Measurements from ENCODE around the gene SEC31B. TPM values are rescaled to one million over a fixed set of nuclear protein-coding genes. Genes with fewer than 3 reads are reported as not detected.

SEC31B gene
- total and polyA plus RNA-seq, 2 of the 8 experiments (the other 6 are each of a cell fraction or from before 2014, with no cell fraction given) = 4.1 to 5.3 TPM

- Histone ChIP-seq H2BK5ac (ENCODE audit: low read depth, low read length) (no peak overlapping the region), H4K20me1 (replicated peaks in 1 of 2; ENCODE audit: control insufficient read depth in 1 of 2, insufficient read depth in 2 of 2, low read length in 2 of 2) (peaks cover 0 to 2% of the 10 kb centered on the region in 2 experiments), H3K23me2 (ENCODE audit: low read depth, low read length) (peaks cover 12% of the 10 kb centered on the region), H3K79me2 (ENCODE audit: control insufficient read depth in 1 of 2, insufficient read depth in 2 of 2, low read length in 2 of 2) (peaks cover 0 to 14% of the 10 kb centered on the region in 2 experiments; a peak in 3 of 4 replicates), H2AK5ac (ENCODE audit: low read depth, low read length) (no peak overlapping the region), H4K91ac (replicated peaks; ENCODE audit: insufficient read length, low read length) (peak overlapping the region; percentile 94), H4K8ac (ENCODE audit: extremely low read depth, insufficient read depth, low read length) (peak overlapping the region; percentile 90), H3K79me1 (ENCODE audit: low read depth, low read length) (peaks cover 2% of the 10 kb centered on the region; the same call in 1 of the 2 replicates), H3K18ac (ENCODE audit: extremely low read depth, low read length) (no peak overlapping the region; the same call in 1 of the 2 replicates), H2AFZ (ENCODE audit: low read length) (peak overlapping the region; percentile 74), H3K9ac (replicated peaks in 1 of 4; ENCODE audit: extremely low read depth in 1 of 4, low read depth in 3 of 4, low read length in 3 of 4) (peak overlapping the region; percentile 72 to 91 (median 76)), H2BK120ac (replicated peaks; ENCODE audit: low read depth, low read length) (no peak overlapping the region), H2BK20ac (ENCODE audit: low read length) (no peak overlapping the region), H3K4me3 (ENCODE audit: extremely low read depth in 1 of 4, insufficient read depth in 2 of 4, low read depth in 3 of 4, low read length in 4 of 4) (peak overlapping the region; percentile 81 to 95 (median 90)), H3K4ac (replicated peaks; ENCODE audit: insufficient read length, low read depth, low read length) (no peak overlapping the region), H3K36me3 (ENCODE audit: control insufficient read depth in 2 of 4, insufficient read depth in 4 of 4, low read length in 3 of 4) (peaks cover 7 to 27% (median 12%) of the 10 kb centered on the region in 4 experiments), H4K5ac (ENCODE audit: insufficient read length, low read depth, low read length) (peak overlapping the region; percentile 31), H3K27me3 (replicated peaks in 1 of 4; ENCODE audit: control insufficient read depth in 3 of 4, extremely low read depth in 1 of 4, insufficient read depth in 3 of 4, low read length in 3 of 4) (no peaks in the 10 kb centered on the region), H3K23ac (ENCODE audit: insufficient read length) (no peak overlapping the region), H3K56ac (replicated peaks; ENCODE audit: insufficient read length, low read depth, low read length) (no peak overlapping the region), H3K4me2 (ENCODE audit: insufficient read depth in 1 of 2, low read depth in 2 of 2, low read length in 2 of 2) (peak overlapping the region; percentile 80 to 85), H3K9me3 (ENCODE audit: insufficient read depth in 2 of 2, low read depth in 1 of 2, low read length in 1 of 2) (no peaks in the 10 kb centered on the region), H3K27ac (ENCODE audit: low read depth, low read length) (no peak overlapping the region), H3K4me1 (replicated peaks in 1 of 4; ENCODE audit: control insufficient read depth in 3 of 4, insufficient read depth in 4 of 4, low read length in 3 of 4) (peaks cover 0 to 5% (median 4%) of the 10 kb centered on the region in 4 experiments; a peak in 3 of 7 replicates), H3K14ac (ENCODE audit: insufficient read length) (no peak overlapping the region), H2BK15ac (ENCODE audit: low read length) (no peak overlapping the region), H2BK12ac (ENCODE audit: low read depth, low read length) (no peak overlapping the region)
- ChIA-PET POLR2A (ENCODE audit: partially characterized antibody) (interaction anchor here (0.8 kb wide), 1 partner anchor 185 kb away, joined by 3 read pairs; no protein-coding TSS in a partner anchor), CTCF (ENCODE audit: partially characterized antibody) (interaction anchor here (1.8 to 5.0 kb wide), 4 partner anchors 7 to 95 kb away, joined by 3 to 29 read pairs (median 16); partner anchors contain the start of gene HIF1AN)
- no peak for DNase-seq (ENCODE audit: low read depth in 1 of 2, low spot score in 2 of 2)
- TF ChIP-seq KDM1A (IDR thresholded peaks at IDR 0.05; ENCODE audit: borderline replicate concordance, low read length) (no peak), BRCA1 (IDR thresholded peaks at IDR 0.05; ENCODE audit: low read depth, low read length) (no peak), JUN (IDR thresholded peaks at IDR 0.05; ENCODE audit: low read depth, low read length) (no peak), CREB1 (IDR thresholded peaks at IDR 0.05) (no peak), TAF1 (IDR thresholded peaks at IDR 0.05; ENCODE audit: low read depth, low read length) (no peak), TAF7 (optimal IDR thresholded peaks at IDR 0.05; ENCODE audit: borderline replicate concordance, low read depth, low read length) (no peak), CHD2 (IDR thresholded peaks at IDR 0.05; ENCODE audit: low read length) (no peak)
- TF ChIP-seq, protein P1, sequence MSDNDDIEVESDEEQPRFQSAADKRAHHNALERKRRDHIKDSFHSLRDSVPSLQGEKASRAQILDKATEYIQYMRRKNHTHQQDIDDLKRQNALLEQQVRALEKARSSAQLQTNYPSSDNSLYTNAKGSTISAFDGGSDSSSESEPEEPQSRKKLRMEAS (IDR thresholded peaks at IDR 0.05) = 0 out of 2 replicates have a peak, but pooled peaks have one; percentile 6
- WGBS, 2 experiments (ENCODE audit: extremely low coverage in 1 of 2, insufficient coverage in 1 of 2, insufficient read length in 1 of 2, insufficient replicate concordance in 2 of 2, low coverage in 1 of 2, low lambda C conversion rate in 2 of 2, missing lambda C conversion rate in 1 of 2) = 19% methylated on average over 17 of the region's 18 CpGs; no CpG with 5 or more reads in 1 of the 2 experiments
- FAIRE-seq = no peak
Observed at GRCh38 chr10:100528921-100529474, 9.3 kb upstream of the SEC31B start.

All from H1 (cell line).